ENCODE data around the gene SLC16A3.
"Not testable (repeated sequence)": the region's sequence is repeated elsewhere in the genome, so short reads cannot be mapped to it uniquely, and the experiment has no call there.

- TF ChIP-seq POLR2A, CTCF (IDR thresholded peaks at IDR 0.05): not testable (repeated sequence)
Measured at GRCh38 chr17:82259972-82260961, 31.4 kb downstream of the SLC16A3 start.
